Skeletal muscle cell (primary cell): Measurements from ENCODE around the gene ACHE.

Source experiments
- DNase-seq: peaks from one replicate; pipeline ENCODE4 v3.0.0-alpha.2; 2010; ENCODE audit warnings: low read depth
- H3K4me3 ChIP-seq: 2 replicates; pipeline ENCODE4 v1.5.1; 2011; ENCODE audit warnings: low read depth, mild to moderate bottlenecking, control low read depth, low read length, moderate library complexity

Gene ACHE

DNA sequence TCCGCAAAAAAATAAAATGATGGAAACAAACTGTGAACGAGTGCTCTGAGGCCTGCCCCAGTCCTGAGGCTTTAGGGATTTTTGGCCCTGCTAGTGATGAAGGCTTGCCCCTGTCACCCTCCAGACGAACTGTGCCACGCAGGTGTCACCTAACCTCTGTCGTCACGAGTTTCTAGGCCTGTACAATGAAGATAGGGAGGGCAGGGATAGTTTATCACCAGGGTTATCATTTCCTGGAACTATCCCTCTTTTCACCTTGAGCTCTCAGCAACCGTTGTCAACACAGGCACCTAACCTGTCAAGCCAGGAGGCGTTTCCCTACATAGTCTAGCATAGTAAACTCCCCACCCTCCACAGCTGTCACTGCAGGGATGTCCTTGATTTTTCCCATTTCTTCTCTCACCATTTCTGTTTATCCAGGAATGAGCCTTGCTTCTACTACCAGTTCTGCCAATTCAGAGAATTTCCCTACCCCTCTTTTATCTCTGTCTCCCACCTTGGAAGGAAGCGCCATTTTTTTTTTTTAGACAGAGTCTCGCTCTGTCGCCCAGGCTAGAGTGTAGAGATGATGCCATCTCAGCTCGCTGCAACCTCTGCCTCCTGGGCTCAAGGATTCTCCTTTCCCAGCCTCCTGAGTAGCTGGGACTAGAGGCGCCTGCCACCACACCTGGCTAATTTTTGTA is 2.2 kb upstream of the ACHE start:
- H3K4me3 ChIP-seq, result no peak overlapping the region
- no peak for DNase-seq

DNA sequence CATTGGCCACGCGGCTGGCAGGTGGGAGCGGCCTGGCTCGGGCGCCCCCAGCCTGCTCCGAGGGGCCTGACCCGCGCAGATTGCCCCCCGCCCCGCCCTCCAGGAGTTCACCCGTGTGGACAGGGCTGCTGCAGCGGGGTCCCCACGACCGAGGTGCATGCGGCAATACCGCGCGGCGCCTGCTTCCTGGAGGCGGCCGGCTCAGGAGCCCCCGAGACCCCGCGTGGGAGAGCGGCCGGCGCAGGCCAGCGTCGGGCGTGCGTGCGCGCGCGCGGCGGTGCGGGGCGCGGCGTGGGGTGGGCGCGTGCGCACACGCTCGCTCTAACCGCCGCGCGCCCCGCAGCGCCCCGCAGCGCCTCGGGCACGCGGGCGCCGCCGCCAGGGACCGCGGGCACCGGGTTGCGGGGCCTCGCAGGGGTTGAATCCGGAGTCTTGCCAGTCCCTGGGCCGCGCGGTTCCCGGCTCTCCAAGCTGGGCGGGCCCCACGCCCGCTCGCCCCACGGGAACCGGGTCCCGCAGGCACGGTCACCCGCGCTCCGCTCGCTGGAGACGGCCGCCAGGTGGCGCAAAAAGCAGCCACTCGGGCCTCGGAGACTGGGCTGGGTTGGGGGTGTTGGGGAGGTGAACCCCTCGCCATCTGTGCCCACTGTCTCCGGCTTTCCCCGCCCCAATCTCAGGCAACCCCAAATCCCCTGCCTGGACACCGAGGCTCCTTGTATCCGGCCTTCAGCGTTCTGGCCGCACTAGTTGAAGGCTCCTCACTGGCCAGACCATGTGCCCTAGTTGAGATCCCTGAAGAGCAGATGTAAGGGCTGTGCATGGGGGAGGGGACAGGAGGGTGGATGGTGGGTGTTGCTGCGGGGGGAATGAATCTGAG is 1.3 kb upstream of the ACHE start:
- DNase-seq, result no peak
- H3K4me3 ChIP-seq, result peak overlapping the region; percentile 27

DNA sequence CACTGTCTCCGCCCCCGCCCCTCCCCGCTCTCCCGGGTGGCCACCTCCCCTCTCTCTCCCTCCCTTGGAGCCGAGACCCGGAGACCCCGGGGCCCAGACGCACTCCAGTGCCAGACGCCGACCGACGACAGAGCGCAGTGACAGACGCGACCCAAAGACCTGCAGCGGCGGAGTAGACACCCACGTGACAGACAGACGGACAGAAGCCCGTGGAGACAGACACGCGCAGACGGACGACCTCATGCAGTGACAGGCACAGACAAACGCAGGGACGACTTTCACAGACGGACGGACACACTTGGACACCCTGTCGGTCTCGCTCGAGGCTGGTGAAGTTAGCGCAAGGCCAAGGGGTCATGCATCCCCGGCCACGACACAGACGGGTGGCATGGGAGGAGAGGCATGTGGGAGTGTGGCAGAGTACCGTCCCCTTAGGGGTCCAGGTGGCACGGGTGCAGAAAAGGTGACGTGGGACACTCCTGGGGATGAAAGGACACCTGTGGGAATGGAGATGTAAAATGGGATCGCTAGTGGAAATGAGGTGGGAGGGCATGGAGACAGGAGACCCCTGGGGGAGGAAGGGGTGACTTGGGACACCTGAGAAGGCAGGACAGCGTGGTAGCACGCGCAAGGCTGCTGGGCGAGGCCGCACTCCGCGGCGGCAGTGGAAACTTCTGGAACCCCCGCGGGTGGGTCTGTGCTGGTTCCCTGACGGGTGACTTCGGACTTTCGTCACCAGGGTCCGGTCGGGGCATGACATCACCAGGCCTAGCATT is 456 bp upstream of the ACHE start:
- H3K4me3 ChIP-seq, result peak overlapping the region; percentile 25
- DNase-seq, result no peak

DNA sequence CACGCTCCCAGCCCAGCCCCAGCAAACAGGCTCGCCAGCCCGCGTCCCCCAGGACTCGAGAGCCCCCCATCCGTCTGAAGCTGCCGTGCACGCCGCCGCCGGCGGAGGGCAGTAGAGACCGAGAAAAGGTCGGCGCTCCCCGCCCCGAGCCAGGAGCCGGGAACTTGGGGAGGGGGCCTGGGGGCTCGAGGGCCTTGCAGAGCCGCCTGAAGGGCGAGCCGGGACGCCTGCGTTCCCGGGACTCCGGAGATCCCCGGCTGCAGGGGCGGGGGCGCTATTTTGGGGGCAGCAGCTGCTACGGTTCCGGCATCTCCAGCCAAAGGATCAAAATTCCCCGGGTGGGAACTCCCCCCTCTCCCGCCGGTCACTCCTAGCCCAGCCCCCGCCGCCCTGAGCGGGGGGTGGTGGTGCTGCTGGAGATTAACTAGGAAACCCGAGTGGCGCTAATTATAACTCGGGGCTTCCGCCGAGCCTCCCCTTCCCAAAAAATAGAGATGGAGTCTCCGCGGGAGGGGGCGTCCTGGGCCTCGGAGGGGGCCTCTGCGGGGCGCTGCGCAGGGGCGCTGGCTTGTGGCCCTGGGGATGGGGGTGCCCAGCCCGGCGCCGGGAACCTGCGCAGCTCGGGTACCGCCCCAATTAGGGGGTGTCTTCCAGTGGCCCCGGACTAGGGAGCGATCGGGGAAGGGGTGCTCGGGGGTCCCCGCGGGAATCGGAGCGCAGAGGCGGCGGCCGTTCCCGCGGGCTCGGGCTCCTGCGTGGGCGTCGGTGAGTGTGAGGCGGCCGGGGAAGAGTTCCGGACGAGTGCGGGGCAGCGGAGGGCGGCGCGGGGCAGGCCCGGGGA is 608 bp downstream of the ACHE start:
- no peak for DNase-seq
- peak overlapping the region; percentile 52 for H3K4me3 ChIP-seq

DNA sequence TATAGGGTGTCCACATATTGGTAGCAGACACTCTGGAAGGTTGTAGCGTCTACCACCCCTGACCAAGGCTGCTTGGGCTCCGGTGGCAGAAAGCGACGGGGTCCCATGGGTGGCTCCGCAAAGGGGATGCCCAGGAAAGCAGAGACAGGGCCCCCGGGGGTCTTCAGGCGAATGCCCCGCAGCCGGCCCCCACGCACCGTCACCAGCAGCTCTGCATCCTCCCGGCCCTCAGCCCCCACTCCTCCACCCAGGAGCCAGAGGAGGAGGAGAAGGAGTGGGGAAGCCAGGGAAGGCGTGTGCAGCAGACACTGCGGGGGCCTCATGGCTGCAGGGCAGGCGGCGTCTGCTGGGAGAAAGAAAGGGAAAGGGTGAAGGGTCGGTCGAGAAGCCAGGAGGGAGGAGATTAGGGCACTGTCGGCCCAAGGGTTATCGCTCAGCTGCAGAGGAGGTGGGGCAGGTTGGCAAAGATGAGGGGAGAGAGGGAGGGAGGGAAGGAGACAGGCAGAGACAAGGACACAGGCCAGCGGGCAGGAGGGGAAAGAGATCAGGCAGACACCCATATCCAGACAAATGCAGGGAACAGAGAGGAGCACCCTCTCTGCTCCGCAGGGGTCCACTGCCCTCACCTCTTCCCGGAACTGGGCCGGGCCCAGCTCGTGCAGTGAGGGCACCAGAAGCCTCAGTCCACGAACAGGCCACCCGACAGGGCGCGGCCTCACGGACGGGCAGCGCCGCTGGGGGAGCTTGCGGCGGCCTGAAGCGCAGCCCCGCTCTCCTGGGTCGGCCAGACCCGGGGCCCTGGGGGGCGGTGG is 1.6 kb downstream of the ACHE start:
- DNase-seq, result no peak
- H3K4me3 ChIP-seq, result peak overlapping the region; percentile 52

DNA sequence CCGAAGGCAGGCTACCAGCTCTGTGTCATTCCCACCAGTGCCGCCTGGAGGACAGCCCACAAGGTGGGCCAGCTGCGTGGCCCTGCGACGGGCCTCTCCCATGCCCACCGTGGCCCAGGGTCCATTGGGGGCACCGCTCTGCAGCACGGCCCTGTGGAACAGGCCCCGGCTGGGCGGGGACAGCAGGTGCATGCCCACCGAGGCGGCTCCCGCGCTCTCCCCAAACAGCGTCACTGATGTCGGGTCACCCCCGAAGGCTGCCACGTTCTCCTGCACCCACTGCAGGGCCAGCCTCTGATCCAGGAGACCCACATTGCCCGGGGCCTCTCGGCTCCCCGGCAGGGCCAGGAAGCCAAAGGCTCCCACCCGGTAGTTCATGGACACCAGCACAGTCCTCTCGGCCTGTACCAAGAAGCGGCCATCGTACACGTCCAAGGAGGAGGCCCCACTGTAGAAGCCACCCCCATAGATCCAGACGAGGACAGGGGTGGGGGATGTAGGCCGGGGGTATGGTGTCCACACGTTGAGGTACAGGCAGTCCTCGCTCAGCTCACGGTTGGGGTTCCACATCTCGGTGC is 2.3 kb downstream of the ACHE start:
- DNase-seq, result no peak
- no peak overlapping the region for H3K4me3 ChIP-seq

DNA sequence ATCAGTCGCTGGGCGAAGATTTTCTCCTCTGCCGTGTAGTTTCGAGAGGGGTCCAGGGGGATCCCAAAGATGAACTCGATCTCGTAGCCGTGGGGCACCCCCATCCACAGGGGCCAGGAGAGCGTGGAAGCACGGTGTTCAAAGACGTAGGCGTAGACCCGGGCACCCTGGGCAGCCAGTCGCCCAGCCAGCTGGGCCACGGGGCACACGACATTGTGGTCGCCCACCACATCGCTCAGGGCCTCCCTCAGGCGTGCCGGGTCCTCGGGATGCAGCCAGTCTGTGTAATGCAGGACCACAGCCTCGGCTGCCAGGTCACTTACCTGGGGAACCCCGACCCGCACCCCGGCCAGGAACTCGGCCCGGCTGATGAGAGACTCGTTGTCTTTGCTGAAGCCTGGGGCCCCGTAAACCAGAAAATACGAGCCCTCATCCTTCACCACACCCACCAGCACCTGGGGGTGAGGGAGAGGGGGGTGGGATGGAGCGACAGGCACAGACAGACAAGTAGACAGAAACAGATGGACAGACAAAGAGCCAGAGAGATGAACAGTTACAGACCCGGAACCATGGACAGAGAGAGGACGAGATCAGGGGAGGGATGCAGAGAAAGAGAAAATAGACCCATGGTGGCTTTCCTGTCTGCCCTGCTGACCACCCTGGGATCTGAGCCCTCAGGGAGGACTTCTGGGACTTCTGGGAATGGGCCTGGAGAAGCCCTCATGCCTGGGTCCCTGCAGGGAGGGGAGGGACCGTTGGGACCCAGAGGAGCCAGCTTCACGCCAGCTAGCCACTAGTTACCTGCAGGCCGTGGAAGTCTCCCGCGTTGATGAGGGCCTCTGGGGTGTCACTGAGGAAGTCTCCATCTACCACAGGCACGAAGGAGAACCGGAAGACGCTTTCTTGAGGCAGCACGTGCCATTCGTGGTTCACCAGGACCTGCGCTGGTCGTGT is 3.0 kb downstream of the ACHE start:
- no peak overlapping the region for H3K4me3 ChIP-seq
- no peak for DNase-seq

DNA sequence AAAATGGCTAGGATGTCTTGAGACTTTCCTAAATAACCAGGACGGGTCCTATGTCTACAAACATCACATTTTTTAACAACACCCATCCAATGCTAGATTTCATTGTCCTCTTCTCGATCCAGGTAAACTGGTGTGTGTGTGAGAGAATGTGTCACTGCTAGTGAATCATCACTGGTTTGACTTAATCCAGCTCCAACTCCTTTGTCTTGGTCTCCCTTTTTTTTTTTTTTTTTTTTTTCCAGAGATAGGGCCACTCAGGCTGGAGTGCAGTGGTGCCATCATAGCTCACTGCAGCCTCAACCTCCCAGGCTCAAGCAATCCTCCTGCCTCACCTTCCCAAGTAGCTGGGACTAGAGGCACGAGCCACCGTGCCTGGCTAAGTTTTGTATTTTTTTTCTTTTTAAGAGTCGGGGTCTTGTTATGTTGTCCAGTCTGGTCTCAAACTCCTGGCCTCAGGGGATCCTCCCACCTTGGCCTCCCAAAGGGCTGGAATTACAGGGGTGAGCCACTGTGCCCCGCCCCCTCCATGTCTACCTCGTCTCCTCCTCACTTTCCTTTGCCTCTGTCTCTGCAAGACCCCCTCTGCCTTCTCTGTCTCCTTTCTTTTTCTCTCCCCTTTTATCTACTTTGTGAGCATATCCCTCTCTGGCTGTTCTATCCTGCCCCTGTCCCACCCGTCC is 4.0 kb downstream of the ACHE start:
- no peak for DNase-seq
- H3K4me3 ChIP-seq, result no peak overlapping the region

DNA sequence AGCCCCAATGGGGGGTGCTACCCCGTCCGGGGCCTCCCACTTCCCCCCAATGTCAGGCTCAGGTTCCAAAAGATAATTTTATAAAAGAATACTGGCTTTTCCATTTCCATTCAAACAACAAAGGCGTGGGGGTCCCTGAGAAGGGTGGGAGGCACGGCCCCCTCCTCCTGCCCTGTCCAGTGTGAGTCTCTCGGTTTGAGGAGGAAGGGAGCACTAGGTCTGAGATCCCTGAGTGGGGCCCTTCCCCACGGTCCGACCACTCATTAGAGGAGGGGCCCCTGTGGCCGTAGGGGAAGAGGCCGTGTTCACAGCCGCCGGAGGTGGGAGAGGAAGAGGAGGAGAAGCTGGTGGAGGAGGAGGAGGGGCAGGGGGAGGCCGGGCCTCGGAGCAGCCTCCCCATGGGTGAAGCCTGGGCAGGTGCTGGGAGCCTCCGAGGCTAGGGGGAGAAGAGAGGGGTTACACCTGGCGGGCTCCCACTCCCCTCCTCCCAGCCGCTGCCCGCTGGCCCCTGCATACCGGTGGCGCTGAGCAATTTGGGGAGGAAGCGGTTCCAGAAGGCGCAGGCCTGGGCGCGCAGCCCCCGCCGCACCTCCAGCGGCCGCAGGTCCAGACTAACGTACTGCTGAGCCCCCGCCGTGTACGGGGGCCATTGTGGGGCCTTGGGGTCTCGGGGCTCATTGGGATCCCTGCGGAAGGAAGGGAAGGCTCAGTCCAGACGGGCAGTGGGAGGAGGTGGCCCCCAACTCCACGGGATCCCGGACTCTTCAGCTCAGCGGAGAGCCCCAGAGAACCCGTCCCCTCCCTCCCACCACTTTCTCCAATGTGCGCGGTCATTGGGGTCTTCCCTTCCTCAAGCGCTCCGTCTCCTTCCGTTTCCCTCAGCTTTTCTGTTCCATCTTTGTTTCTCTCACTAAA is 4.8 kb downstream of the ACHE start:
- DNase-seq, result no peak
- H3K4me3 ChIP-seq, result peak overlapping the region; percentile 54

DNA sequence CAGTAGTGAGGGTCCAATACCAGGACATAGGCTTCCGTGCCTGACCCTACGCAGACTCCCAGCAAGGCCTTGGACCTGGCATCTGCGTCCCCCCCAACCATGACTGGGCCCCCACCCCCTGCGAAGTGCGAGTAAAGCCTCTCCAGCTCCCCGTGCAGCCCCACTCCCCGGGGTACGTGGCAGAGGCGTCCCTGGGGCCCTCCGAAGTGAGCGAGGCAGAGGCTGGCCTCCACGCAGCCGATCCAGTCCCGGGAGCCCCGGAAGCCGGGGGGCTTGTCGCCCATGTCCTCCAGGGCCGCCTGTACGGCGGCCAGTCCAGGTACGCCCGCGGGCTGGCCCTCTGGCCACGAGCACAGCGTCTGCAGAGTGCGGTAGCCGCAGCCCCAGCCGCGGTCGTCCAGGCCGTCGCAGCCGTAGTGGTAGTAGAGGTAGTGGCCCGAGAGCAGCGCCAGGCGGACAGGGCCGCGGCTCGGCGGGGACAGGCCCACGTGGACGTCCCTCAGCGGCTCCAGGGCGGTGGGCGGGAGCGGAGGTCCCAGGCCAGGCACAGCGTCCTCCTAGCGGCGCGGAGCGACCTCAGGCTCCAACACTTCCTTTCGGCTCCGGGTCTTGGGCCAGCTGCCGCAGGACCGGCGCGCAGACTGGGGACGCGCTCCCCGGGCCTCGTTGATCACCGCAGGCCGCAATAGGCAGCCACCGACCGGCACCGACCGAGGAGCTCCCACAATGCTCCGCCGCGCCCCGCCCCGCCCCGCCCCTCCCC is 6.5 kb downstream of the ACHE start, which contains the start of gene UFSP1:
Gene UFSP1, minus strand, starts transcription at position 728 of the 763 bp plus-strand sequence. Its CDS starts 444 bp downstream, at position 284.
- H3K4me3 ChIP-seq, result peak within 1 kb of the TSS; percentile 67
- DNase-seq, result no peak

DNA sequence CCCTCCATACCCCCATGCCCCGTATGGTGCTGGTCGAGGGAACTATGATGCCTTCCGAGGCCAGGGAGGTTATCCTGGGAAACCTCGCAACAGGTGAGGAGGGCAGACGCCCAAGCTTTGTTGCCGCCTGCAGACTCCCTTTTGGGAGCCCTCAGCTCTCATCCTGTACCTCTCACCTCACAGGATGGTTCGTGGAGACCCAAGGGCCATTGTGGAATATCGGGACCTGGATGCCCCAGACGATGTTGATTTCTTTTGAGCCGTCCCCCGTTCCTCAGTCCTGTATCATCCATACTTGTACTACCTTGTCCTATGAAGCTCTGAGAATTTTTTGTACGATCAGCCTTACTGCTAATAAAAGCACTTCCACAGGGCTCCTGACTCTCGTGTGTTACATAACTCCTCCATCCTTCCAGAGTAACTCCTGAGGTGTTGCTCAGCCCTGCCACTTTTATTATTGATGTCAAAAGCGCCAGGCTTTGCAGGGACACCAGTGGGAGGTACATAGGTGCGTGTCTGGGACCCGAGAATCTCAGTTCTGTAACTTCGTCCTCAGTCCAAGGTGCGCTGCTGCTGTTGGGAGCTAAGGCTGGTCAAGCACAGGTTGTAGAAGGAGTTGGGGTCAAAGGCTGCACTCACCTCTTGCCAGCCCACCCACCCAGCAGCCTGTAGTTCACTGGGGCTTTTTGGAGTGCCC is 7.2 kb downstream of the ACHE start:
- H3K4me3 ChIP-seq, result peak overlapping the region; percentile 67

DNA sequence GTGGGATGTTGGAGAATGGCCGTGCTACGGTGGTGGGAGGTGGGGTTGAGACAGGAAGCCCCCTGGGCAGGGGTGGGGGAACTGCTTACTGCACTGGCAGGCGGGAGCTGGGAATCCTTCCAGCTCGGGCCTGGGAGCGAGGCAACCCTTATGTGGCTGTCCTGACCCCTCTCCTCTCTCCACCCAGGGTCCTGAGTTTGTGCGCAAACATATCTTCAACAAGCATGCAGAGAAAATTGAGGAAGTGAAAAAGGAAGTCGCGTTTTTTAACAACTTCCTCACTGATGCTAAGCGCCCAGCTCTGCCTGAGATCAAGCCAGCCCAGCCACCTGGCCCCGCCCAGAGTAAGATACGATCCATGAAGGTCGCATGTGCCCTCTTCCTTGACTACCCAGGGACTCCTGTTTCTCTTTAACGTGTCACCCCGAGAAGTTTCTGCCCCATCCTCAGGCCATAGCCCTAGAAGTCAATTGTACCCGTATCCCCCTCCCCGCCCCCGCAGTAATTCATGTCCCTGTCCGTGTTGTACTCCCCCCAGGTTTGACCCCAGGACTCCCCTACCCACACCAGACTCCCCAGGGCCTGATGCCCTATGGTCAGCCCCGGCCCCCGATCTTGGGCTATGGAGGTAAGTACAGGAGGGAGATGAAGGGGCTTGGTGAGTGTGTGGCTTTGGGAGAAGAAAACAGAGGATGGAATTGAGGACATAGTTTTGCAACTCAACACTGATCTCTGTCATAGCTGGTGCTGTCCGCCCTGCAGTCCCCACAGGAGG is 8.0 kb downstream of the ACHE start:
- H3K4me3 ChIP-seq, result no peak overlapping the region
- DNase-seq, result no peak

More for the DNA sequence above, 7.2 kb downstream of the ACHE start:
- DNase-seq, result no peak

DNA sequence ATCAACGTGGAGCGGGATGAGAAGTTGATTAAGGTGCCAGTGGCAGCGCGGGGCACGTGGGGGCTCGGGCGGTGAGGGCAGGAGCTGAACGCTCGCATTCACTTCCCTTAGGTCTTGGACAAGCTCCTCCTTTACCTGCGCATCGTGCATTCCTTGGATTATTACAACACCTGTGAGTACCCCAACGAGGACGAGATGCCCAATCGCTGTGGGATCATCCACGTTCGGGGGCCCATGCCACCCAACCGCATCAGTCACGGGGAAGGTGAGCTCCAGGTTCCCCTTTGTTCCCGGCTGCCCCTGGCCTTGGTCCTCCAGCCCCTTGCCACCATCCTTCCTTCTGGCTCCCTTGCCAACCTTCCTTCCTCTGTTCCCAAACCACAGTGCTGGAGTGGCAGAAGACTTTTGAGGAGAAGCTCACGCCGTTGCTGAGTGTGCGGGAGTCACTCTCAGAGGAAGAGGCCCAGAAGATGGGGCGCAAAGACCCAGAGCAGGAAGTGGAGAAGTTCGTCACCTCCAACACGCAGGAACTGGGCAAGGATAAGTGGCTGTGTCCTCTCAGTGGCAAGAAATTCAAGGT is 8.7 kb downstream of the ACHE start:
- DNase-seq, result no peak
- no peak overlapping the region for H3K4me3 ChIP-seq
